Measurements from ENCODE around the gene CUX1.
"Not testable (repeated sequence)": the region's sequence is repeated elsewhere in the genome, so short reads cannot be mapped to it uniquely, and the experiment has no call there.

CUX1 gene

GRCh38 chr7:101853684-101854083, 36.3 kb downstream of the CUX1 start:
- no peak for DNase-seq (ENCODE audit: low spot score)

DNA sequence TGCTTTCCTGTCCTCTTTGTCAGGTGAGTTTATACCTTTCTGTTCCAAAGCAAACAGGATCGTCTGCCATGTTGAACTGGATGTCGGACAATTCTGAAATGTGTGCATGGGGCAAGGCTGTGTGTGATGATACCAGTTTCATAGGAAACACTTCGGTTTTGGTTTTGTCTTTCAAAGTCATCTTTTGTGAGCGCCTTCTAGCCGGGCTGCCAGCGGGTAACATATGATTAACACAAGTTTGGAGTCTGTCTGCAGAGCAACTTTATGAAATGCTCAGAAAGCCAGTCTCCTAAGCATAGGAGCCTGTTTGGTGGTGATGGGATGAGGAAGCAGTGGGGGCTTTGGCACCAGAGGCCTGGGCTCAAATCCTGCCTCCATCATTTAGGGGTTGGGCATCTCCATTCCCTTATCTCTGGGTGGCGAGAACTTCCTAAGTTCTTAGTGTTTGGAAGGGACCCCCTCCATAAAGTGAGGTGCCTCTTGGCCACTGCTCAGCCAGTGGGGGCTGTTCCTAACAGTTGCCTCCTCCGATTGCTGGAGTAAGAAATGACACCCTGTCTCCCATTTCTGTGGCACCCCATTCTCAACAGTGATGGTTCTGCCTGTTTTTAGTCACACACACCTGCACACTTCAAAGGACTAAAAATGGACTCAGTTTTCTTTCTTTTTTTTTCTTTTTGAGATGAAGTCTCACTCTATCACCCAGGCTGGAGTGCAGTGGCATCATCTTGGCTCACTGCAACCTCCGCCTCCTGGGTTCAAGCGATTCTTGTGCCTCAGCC, 36.8 kb downstream of the CUX1 start:
- no peak for DNase-seq (ENCODE audit: low spot score)

GRCh38 chr7:101856473-101857357, 39.3 kb downstream of the CUX1 start:
- peak; percentile 68 for DNase-seq (ENCODE audit: low spot score)

GRCh38 chr7:101857358-101857811, 40.0 kb downstream of the CUX1 start:
- no peak for DNase-seq (ENCODE audit: low spot score)

GRCh38 chr7:101858437-101859385, 41.3 kb downstream of the CUX1 start:
- peak; percentile 36 for DNase-seq (ENCODE audit: low spot score)

- DNase-seq (ENCODE audit: low spot score), result no peak
Measured at GRCh38 chr7:101859411-101860106, 42.1 kb downstream of the CUX1 start.

DNA sequence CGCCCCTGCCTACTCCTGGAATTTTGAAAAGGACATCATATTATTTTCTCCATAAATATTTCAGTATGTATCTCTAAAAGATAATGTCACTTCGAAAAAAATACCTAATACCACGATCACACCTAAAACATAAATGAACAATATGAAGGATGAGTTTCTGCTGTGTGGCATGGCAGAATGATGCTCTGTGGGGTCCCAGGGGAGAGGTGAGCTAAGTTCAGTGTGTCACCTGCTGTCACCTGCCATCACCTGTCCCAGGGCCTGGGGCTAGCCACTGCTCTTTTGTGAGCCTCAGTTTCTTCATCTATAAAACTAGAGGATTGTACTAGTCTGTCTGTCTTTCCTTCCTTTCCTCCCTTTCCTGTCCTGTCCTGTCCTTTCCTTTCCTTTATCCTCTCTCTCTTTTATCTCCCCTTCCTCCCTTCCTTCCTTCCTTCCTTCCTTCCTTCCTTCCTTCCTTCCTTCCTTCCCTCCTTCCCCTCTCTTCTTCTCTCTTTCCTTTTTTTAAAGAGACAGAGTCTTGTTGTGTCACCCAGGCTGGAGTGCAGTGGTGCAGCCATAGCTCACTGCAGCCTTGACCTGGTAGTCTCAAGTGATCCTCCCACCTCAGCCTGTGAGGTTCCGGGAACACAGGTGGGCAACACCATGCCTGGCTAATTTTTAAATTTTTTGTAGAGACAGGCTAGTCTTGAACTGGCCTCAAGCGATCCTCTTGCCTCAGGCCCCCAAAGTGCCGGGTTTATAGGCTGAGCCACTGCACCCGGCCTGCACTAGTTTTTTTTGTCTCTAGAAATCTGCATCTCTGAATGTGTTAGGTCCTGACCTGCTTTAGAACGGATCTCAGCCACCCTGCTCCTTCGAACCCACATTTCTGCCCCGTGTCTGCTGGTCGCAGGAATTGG, 43.1 kb downstream of the CUX1 start:
- DNase-seq (ENCODE audit: low spot score), result no peak

GRCh38 chr7:101861218-101861775, 43.9 kb downstream of the CUX1 start:
- no peak for DNase-seq (ENCODE audit: low spot score)

DNA sequence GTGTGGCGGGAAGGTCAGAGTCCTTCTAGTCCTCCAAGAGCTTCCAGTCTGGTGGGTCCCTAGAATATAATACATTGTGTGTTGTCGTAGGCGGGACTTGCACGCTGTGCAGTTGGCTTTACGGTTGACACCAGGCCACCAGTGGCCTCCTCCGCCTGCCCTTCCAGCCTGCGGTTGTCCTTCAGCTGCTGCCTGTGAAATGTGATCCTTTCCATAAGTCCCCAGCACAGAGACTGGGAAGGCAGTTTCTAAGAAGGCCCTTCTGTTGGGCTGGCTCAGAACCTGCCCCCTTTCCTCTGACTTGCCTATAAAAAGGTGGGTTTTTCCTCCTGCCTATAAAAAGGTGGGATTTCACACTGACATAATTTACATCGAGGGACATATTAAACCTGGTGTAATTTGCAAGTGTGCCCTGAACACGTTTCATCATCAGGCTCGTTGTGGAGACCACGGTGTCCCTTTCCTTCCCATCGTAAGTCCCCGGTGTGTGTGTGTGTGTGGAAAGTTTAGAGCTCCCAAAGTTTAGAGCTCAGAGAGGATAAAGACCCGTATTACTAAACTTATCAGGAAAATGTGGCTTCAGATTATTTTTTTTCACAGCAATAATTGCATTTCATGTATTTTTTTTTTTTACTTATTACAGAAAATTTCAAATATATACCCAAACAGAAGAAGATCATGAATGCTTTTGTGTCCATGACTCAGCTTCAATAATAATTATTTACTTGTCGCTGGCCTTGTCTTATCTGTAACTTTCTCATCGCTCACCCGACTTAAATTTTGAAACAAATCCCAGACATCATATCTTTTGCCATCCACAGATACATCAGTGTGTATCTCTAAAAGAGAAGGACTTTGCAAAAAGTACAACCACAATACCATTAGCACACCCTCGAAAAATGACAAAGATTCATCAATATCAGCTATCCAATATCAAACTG, 45.1 kb downstream of the CUX1 start:
- DNase-seq (ENCODE audit: low spot score), result no peak

DNA sequence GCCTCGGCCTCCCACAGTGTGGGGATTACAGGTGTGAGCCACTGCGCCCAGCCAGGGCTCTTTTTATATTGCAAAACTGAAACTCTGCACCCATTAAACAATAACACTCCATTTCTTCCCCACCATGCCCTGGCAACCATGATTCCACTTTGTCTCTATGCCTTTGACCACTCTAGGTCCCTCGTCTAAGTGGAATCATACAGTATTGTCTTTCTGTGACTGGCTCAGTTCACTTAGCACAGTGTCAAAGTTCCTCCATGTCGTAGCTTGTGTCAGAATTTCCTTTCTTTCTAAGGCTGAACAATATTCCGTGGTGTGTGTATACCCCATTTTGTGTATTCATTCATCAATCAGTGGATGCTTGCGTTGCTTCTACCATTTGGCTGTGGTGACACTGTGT, 46.2 kb downstream of the CUX1 start:
- no peak for DNase-seq (ENCODE audit: low spot score)

DNA sequence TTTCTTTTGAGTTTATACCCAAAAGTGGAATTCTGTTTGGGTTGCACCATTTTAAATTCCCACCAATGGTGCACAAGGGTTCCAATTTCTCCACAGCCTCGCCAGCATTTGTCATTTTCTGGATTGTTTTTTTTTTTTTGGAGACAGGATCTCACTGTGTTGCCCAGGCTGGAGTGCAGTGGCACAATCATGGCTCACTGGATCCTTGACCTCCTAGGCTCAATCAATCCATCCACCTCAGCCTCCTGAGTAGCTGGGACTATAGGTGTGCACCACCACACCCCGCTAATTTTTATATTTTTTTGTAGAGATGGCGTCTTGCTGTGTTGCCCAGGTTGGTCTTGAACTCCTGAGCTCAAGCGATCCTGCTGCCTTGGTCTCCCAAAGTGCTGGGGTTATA, 46.6 kb downstream of the CUX1 start:
- no peak for DNase-seq (ENCODE audit: low spot score)

- DNase-seq (ENCODE audit: low spot score), result no peak
Measured at GRCh38 chr7:101865031-101865430, 47.6 kb downstream of the CUX1 start.

DNA sequence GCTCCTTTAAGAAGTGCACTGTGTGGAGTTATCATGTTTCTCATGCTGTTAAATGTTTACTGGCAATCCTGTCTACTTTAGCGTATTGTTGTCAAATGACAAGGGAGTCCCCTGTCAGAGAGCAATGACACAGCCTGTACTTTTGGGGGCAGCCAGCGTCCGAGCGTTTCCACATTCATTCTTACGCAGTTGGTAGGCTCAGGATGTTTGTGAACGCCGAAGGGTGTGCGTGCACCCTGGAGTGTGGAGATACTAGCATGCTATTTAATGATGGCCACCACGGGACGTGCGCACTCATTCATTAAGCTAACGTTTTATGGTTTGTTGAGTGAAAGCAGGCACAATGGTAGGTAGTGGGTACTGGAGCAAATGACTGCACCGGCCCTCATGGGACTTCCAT, 48.0 kb downstream of the CUX1 start:
- DNase-seq (ENCODE audit: low spot score), result no peak

DNA sequence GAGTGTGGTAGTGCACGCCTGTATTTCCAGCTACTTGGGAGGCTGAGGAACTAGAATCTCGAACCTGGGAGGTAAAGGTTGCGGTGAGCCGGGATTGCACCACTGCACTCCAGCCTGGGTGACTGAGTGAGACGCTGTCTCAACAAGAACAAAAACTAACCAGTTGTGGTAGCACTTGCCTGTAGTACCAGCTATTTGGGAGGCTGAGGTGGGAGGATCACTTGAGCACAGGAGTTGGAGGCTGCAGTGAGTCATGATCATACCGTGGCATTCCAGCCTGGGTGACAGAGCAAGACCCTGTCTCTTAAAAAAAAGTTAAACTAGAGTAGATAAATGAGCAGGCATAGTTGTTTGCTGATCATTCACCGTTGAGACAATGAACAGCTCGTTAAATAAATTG, 48.9 kb downstream of the CUX1 start:
- DNase-seq (ENCODE audit: low spot score), result no peak

- DNase-seq (ENCODE audit: low spot score), result no peak
Measured at GRCh38 chr7:101867265-101867664, 49.8 kb downstream of the CUX1 start.

GRCh38 chr7:101867681-101868080, 50.3 kb downstream of the CUX1 start:
- DNase-seq (ENCODE audit: low spot score), result not testable (repeated sequence)

- DNase-seq (ENCODE audit: low spot score), result no peak
Measured at GRCh38 chr7:101868191-101868950, 50.9 kb downstream of the CUX1 start.

Data from HuH-7.5 (cell line).